Midbrain (tissue), 1 donor: ENCODE results near the gene RAD9A.
"Not testable (repeated sequence)": the region's sequence is repeated elsewhere in the genome, so short reads cannot be mapped to it uniquely, and the experiment has no call there.

ENCODE experiments used
- DNase-seq: peaks from one replicate; lab custom pipeline; 2025; lab: John Stamatoyannopoulos, UW

The RAD9A gene

GRCh38 chr11:67410984-67411784 lies 19.4 kb downstream of the RAD9A start:
- DNase-seq = no peak

- no peak for DNase-seq
Measured at GRCh38 chr11:67411785-67412152, 20.0 kb downstream of the RAD9A start.

GRCh38 chr11:67412495-67413179 lies 20.9 kb downstream of the RAD9A start:
- no peak for DNase-seq

- no peak for DNase-seq
Measured at GRCh38 chr11:67413266-67413849, 21.6 kb downstream of the RAD9A start.

GRCh38 chr11:67415501-67416304 lies 23.9 kb downstream of the RAD9A start, which contains the start of gene CARNS1:
CARNS1 (plus strand) TSS chr11:67415678; CDS start chr11:67416200, 522 bp downstream.
- peak; percentile 56 for DNase-seq

GRCh38 chr11:67416416-67417335 lies 24.9 kb downstream of the RAD9A start:
- no peak for DNase-seq

GRCh38 chr11:67417425-67417824 lies 25.6 kb downstream of the RAD9A start:
- no peak for DNase-seq

GRCh38 chr11:67418476-67419281 lies 26.9 kb downstream of the RAD9A start:
- DNase-seq = no peak

GRCh38 chr11:67419325-67420049 lies 27.7 kb downstream of the RAD9A start:
- no peak for DNase-seq

GRCh38 chr11:67420147-67420645 lies 28.4 kb downstream of the RAD9A start:
- DNase-seq = no peak

- peak; percentile 85 for DNase-seq
Measured at GRCh38 chr11:67420646-67421429, 29.1 kb downstream of the RAD9A start.

GRCh38 chr11:67421430-67422031 lies 29.7 kb downstream of the RAD9A start:
- no peak for DNase-seq

- no peak for DNase-seq
Measured at GRCh38 chr11:67422891-67423290, 31.1 kb downstream of the RAD9A start.

- DNase-seq = no peak
Measured at GRCh38 chr11:67423466-67423865, 31.7 kb downstream of the RAD9A start.

GRCh38 chr11:67423891-67424613 lies 32.3 kb downstream of the RAD9A start:
- DNase-seq = no peak

- DNase-seq = not testable (repeated sequence)
Measured at GRCh38 chr11:67427364-67427859, 35.6 kb downstream of the RAD9A start.
